Thoracic aorta endothelial cell (primary cell): ENCODE data around the gene RNF34. TPM values are rescaled to one million over a fixed set of nuclear protein-coding genes. Genes with fewer than 3 reads are reported as not detected.

Experiments
- total RNA-seq: library from RNA; depleted of rRNA; stranded (reverse); fragments of >200 nt; gene quantifications from 2 replicates; pipeline ENCODE4 v1.2.3, GENCODE V29; 2012

Gene RNF34, protein sequence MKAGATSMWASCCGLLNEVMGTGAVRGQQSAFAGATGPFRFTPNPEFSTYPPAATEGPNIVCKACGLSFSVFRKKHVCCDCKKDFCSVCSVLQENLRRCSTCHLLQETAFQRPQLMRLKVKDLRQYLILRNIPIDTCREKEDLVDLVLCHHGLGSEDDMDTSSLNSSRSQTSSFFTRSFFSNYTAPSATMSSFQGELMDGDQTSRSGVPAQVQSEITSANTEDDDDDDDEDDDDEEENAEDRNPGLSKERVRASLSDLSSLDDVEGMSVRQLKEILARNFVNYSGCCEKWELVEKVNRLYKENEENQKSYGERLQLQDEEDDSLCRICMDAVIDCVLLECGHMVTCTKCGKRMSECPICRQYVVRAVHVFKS
- 58.2 and 61.1 TPM in 2 replicates for total RNA-seq

DNA sequence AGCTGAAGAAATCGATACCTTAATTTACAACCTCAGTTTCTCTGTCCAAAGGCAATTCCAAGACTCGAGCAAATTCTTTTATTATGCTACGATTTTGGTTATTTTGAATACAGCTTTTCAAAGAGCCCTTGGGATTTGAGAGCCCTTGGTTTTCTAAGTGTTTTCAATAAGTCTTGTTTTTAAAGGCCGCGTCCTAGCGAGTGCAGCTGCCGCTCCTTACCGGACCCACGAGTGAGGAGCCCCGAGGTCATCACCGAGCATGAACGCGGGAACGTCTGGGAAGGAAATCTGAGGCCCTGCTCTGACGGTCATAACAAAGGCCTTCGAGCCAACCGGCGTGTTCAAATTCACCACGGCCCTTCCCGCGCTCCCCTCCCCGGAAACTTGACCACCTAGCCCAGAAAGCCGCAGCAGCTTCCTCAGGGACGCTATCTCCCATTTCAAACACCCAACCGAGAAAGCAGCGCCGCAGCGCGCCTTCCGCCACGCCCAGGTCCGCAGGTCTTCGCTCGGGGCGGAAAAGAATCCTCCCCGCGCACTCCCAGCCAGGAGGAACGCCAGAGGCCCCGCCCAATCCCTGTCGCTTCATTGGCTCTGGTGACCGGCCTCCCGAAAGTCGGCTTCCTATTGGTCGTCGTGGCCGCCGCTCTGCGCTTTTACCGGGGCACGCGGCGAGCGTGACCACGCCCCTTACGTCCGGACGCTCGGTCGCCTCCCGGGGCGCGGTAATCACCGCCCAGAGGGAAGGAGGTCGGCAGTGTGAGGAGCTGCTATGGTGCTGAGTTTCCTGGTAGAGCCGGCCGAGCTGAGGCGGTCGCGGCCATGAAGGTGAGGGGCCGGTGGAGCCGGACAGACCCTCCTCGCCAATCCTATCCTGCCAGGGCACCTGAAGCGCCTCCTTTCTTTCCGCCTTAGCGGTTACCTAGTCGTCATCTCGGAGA lies at the start of gene RNF34:
Gene RNF34, plus strand, starts transcription at position 728 of the 941 bp plus-strand sequence. Its CDS starts 95 bp downstream, at position 823.

DNA sequence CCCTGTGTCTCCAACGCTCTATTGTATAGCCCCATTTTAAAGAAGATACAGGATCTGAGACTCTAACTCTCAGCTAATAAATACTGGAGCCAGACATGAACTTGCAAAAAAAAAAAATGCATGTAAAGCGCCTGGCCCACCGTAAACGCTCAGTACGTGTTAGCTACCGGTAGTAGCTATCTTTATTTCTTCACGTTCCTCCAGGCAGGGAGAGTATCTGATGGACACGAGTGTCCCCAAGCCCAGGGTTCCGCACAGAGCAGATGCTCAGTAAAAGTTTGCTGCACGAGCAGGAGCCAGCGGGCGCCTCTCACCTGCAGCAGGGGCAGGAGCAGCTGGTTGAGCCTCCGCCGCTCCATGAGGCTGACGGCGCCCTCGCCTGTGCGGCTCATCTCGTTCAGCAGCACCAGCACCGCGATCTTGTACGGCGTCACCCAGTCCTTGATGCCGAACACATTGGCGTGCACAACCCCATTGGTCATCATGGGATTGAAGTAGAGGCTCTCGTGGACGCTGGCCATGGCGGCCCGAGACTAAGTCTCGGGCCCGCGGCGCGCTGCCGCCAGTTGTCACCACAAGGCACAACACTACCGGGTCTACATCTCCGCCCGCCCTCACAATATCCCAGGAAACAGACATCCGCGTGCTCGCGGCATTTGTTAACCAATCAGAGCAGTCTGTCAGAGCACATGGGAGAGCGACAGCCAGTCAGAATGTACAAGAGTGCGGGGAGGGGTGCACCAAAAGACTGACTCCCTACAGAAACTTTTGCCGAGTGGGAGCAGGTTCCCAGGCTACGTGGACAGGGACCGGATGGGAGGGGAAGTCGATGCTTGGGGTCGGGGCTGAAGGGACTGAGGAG lies 47.9 kb upstream of the RNF34 start, which contains the start of gene ANAPC5:
Gene ANAPC5, minus strand, starts transcription at position 592 of the 862 bp plus-strand sequence. Its CDS starts 71 bp downstream, at position 521.

Other genes with a start within 250 kb of the RNF34 start
- 31.6 and 38.7 TPM in 2 replicates for gene P2RX4, start 190.0 kb upstream of the RNF34 start, total RNA-seq
- gene CAMKK2, start 103.4 kb upstream of the RNF34 start, total RNA-seq: 28.5 and 39.4 TPM in 2 replicates
- gene ANAPC5, start 47.7 kb upstream of the RNF34 start, total RNA-seq: 209 and 219 TPM in 2 replicates
- 41.3 and 44.3 TPM in 2 replicates for gene KDM2B, start 180.9 kb downstream of the RNF34 start, total RNA-seq
- gene ORAI1, start 226.4 kb downstream of the RNF34 start, total RNA-seq: 13.4 and 22.5 TPM in 2 replicates